ENCODE results near the gene FGD1. TPM values are rescaled to one million over a fixed set of nuclear protein-coding genes. Genes with fewer than 3 reads are reported as not detected.

FGD1 gene
- total RNA-seq, 2 donors from 2014 or later: 23.9 to 46.0 TPM

DNA sequence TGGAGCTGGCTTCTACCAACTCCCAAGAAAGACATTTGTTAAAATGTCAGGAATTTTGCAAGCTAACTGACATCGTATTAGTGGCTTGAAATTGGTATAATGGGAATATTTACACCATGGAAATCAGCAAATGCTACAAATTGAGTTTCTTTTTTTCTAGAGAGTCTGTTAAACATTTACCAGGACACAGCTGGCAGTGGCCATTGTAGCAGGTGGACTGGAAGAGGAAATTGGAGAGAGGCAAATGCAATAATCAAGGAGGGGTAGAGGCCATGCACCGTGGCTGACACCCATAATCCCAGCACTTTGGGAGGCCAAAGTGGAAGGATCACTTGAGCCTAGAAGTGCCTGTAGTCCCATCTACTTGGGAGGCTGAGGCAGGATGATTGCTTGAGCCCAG is 88.8 kb downstream of the FGD1 start:
- Mint-ChIP-seq H3K4me3 (no peak overlapping the region), H3K4me1 (peaks cover 2% of the 10 kb centered on the region), H3K27ac (no peak overlapping the region), H3K27me3 (ENCODE audit: insufficient read depth) (no peaks in the 10 kb centered on the region), H3K36me3 (ENCODE audit: low read depth) (no peaks in the 10 kb centered on the region), H3K9me3 (peaks cover 53% of the 10 kb centered on the region)
- Histone ChIP-seq H3K9me3 (ENCODE audit: control insufficient read depth, low read length) (no peaks in the 10 kb centered on the region), H3K4me1 (ENCODE audit: control insufficient read depth, insufficient read depth, low read length) (peaks cover 5% of the 10 kb centered on the region), H3K36me3 (ENCODE audit: control insufficient read depth, insufficient read depth, low read length) (no peaks in the 10 kb centered on the region), H3K4me3 (ENCODE audit: low read length) (no peak overlapping the region), H3K27me3 (ENCODE audit: control insufficient read depth, insufficient read depth, low read length, poor library complexity, severe bottlenecking) (no peaks in the 10 kb centered on the region), H3K27ac (ENCODE audit: low read depth, low read length) (no peak overlapping the region), H3K9ac (ENCODE audit: extremely low read depth, low read length, poor library complexity, severe bottlenecking) (no peak overlapping the region)
- TF ChIP-seq, protein P1, sequence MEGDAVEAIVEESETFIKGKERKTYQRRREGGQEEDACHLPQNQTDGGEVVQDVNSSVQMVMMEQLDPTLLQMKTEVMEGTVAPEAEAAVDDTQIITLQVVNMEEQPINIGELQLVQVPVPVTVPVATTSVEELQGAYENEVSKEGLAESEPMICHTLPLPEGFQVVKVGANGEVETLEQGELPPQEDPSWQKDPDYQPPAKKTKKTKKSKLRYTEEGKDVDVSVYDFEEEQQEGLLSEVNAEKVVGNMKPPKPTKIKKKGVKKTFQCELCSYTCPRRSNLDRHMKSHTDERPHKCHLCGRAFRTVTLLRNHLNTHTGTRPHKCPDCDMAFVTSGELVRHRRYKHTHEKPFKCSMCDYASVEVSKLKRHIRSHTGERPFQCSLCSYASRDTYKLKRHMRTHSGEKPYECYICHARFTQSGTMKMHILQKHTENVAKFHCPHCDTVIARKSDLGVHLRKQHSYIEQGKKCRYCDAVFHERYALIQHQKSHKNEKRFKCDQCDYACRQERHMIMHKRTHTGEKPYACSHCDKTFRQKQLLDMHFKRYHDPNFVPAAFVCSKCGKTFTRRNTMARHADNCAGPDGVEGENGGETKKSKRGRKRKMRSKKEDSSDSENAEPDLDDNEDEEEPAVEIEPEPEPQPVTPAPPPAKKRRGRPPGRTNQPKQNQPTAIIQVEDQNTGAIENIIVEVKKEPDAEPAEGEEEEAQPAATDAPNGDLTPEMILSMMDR (conservative IDR thresholded peaks at IDR 0.05): no peak
- DNase-seq: no peak
- WGBS, 2 experiments (ENCODE audit: insufficient coverage in 1 of 2, insufficient read length in 1 of 2): 90 to 92% methylated on average over 2 of the region's 2 CpGs

DNA sequence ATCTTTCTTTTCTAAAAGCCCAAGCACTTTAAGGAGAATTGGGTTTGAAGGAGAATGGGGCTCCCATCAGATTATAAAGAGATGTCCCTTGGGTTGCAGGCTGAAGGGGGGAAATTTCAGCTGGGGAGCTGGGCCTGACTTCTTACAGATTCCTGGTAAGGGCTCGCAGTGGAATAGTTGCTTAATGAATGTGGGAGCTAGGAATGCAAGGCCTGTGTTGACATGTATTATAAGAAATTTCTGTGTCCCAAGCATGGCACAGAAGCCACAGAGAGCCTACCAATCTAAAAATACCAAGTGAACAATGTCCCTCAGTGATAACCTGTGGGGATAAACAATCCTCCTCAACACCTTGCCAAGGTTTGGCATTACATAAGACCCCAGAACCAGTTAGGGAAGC is 98.9 kb downstream of the FGD1 start:
- Histone ChIP-seq H3K4me1 (ENCODE audit: control insufficient read depth, insufficient read depth, low read length) (no peaks in the 10 kb centered on the region), H3K36me3 (ENCODE audit: control insufficient read depth, insufficient read depth, low read length) (no peaks in the 10 kb centered on the region), H3K27me3 (ENCODE audit: control insufficient read depth, insufficient read depth, low read length, poor library complexity, severe bottlenecking) (no peaks in the 10 kb centered on the region), H3K4me3 (ENCODE audit: low read length) (no peak overlapping the region), H3K9me3 (ENCODE audit: control insufficient read depth, low read length) (no peaks in the 10 kb centered on the region), H3K27ac (ENCODE audit: low read depth, low read length) (no peak overlapping the region), H3K9ac (ENCODE audit: extremely low read depth, low read length, poor library complexity, severe bottlenecking) (no peak overlapping the region)
- TF ChIP-seq, protein P1 (conservative IDR thresholded peaks at IDR 0.05): no peak
- Mint-ChIP-seq H3K27ac (no peak overlapping the region), H3K4me1 (peaks cover 3% of the 10 kb centered on the region), H3K36me3 (ENCODE audit: low read depth) (no peaks in the 10 kb centered on the region), H3K4me3 (no peak overlapping the region), H3K27me3 (ENCODE audit: insufficient read depth) (no peaks in the 10 kb centered on the region), H3K9me3 (peaks cover 52% of the 10 kb centered on the region)
- DNase-seq: no peak
- WGBS, 2 experiments (ENCODE audit: insufficient coverage in 1 of 2, insufficient read length in 1 of 2): 100% methylated on average over 1 of the region's 1 CpG; no CpG with 5 or more reads in 1 of the 2 experiments

Other genes with a start within 250 kb of the FGD1 start
- gene WNK3, start 138.2 kb downstream of the FGD1 start, total RNA-seq: 10 to 100 TPM; 38.3 to 40.4 TPM
- gene TSR2, start 55.8 kb downstream of the FGD1 start, total RNA-seq: 10 to 100 TPM; 41.3 to 54.0 TPM
- 10 to 100 TPM; 40.2 to 43.8 TPM for gene GNL3L, start 34.0 kb upstream of the FGD1 start, total RNA-seq